ENCODE results near the gene MLXIP. TPM values are rescaled to one million over a fixed set of nuclear protein-coding genes. Genes with fewer than 3 reads are reported as not detected.

The MLXIP gene
- total and polyA plus RNA-seq, 2 experiments from 2014 or later, result 6.4 to 7.4 TPM

DNA sequence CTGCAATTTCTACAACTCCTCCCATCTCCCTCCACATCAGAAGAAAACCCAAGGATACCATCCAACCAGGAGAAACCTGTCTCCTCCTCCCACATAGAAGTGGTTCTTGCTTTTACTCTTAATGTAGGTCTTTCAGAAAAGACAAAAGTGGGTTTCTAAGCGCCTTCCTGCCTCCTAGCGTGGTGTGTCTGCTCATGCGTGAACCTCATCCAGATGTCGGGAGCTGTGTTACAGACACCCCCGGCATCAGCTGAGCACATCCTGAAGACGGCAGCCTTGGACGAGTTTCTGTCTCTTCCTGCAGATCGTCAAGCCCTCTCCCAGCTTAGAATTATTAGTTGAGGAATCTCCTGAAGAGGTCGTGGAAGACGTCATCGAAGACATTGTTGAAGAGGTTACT is 113.9 kb downstream of the MLXIP start:
- Histone ChIP-seq H3K9ac (no peak overlapping the region), H3K4me1 (ENCODE audit: insufficient read depth) (no peaks in the 10 kb centered on the region), H3K27me3 (replicated peaks; ENCODE audit: insufficient read depth) (no peaks in the 10 kb centered on the region), H2AFZ (no peak overlapping the region), H3K79me2 (ENCODE audit: insufficient read depth) (no peaks in the 10 kb centered on the region), H3K9me3 (ENCODE audit: low read depth) (no peaks in the 10 kb centered on the region), H3K4me3 (no peak overlapping the region), H3K9me2 (ENCODE audit: insufficient read depth) (no peaks in the 10 kb centered on the region), H4K20me1 (ENCODE audit: insufficient read depth) (no peaks in the 10 kb centered on the region), H3K36me3 (ENCODE audit: low read depth) (no peaks in the 10 kb centered on the region), H3K4me2 (ENCODE audit: unreplicated experiment) (no peak overlapping the region), H3F3A (ENCODE audit: insufficient read depth) (peaks cover 1% of the 10 kb centered on the region; the same call in 1 of the 2 replicates), H3K27ac (no peak overlapping the region)
- in situ Hi-C loops (cut with MboI), result no loop called here
- WGBS, 2 experiments (ENCODE audit: low coverage in 1 of 2, low lambda C conversion rate in 2 of 2, missing lambda C conversion rate in 2 of 2), result 43 to 44% methylated on average over 11 of the region's 11 CpGs
- TF ChIP-seq EZH2 (IDR thresholded peaks at IDR 0.05; ENCODE audit: insufficient read depth, poor library complexity, severe bottlenecking) (no peak), EZH2phosphoT487 (IDR thresholded peaks at IDR 0.05; ENCODE audit: insufficient read depth, low read depth) (no peak)
- DNase-seq, result no peak

DNA sequence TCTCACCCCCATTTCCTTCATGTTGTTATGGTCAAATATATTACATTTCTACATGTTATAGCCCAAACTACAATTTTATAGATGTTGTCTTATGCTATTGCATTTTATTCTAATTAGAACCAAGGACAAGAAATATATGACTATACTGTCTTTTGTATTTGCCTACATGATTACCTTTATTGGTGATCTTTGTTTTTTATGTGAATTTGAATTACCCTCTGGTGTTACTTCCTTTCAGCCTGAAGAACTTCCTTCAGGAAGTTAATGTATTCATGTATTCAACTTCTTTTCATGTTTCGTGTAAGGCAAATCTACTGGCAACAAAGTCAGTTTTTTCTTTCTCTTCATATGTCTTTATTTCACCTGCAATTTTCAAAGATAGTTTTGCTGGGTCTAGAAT is 116.2 kb downstream of the MLXIP start:
- H3K4me2 ChIP-seq (ENCODE audit: unreplicated experiment), result no peak overlapping the region
- H3K79me2 ChIP-seq (ENCODE audit: insufficient read depth), result no peaks in the 10 kb centered on the region
- no peak overlapping the region for H3K27ac ChIP-seq
- DNase-seq, result no peak
- H3K27me3 ChIP-seq (replicated peaks; ENCODE audit: insufficient read depth), result no peaks in the 10 kb centered on the region
- no peak overlapping the region for H2AFZ ChIP-seq
- in situ Hi-C loops (cut with MboI), result no loop called here
- H3K4me3 ChIP-seq, result no peak overlapping the region
- no peak overlapping the region for H3K9ac ChIP-seq
- no peaks in the 10 kb centered on the region for H3K9me2 ChIP-seq (ENCODE audit: insufficient read depth)
- TF ChIP-seq EZH2phosphoT487 (IDR thresholded peaks at IDR 0.05; ENCODE audit: insufficient read depth, low read depth) (no peak), EZH2 (IDR thresholded peaks at IDR 0.05; ENCODE audit: insufficient read depth, poor library complexity, severe bottlenecking) (no peak)
- H3K9me3 ChIP-seq (ENCODE audit: low read depth), result no peaks in the 10 kb centered on the region
- H3F3A ChIP-seq (ENCODE audit: insufficient read depth), result peaks cover 7% of the 10 kb centered on the region
- H3K36me3 ChIP-seq (ENCODE audit: low read depth), result no peaks in the 10 kb centered on the region
- no peaks in the 10 kb centered on the region for H4K20me1 ChIP-seq (ENCODE audit: insufficient read depth)
- H3K4me1 ChIP-seq (ENCODE audit: insufficient read depth), result peaks cover 8% of the 10 kb centered on the region; the same call in 1 of the 2 replicates
- 57 to 59% methylated on average over 1 of the region's 1 CpG for WGBS, 2 experiments (ENCODE audit: low coverage in 1 of 2, low lambda C conversion rate in 2 of 2, missing lambda C conversion rate in 2 of 2)

DNA sequence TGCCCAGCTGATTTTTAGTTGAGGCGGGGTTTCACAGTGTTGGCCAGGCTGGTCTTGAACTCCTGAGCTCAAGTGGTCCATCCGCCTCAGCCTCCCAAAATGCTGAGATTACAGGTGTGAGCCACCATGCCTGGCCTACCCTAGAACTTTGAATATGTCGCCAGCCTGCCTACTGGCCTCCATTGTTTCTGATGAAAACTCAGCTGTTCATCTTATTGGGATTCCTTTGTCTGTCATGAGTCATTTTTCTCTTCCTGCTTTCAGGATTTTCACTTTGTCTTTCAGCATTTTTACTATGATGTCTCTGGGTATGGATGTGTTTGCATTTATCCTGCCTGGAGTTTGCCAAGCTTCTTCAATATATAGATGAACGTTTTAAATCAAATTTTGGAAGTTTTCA is 116.8 kb downstream of the MLXIP start:
- H2AFZ ChIP-seq, result no peak overlapping the region
- no peak overlapping the region for H3K4me2 ChIP-seq (ENCODE audit: unreplicated experiment)
- no peak overlapping the region for H3K4me3 ChIP-seq
- in situ Hi-C loops (cut with MboI), result no loop called here
- H3K9ac ChIP-seq, result no peak overlapping the region
- WGBS, 2 experiments (ENCODE audit: low coverage in 1 of 2, low lambda C conversion rate in 2 of 2, missing lambda C conversion rate in 2 of 2), result 62 to 69% methylated on average over 4 of the region's 4 CpGs
- no peak for DNase-seq
- no peaks in the 10 kb centered on the region for H3K9me2 ChIP-seq (ENCODE audit: insufficient read depth)
- peaks cover 8% of the 10 kb centered on the region; the same call in 1 of the 2 replicates for H3K4me1 ChIP-seq (ENCODE audit: insufficient read depth)
- no peaks in the 10 kb centered on the region for H4K20me1 ChIP-seq (ENCODE audit: insufficient read depth)
- no peak for TF ChIP-seq EZH2 (IDR thresholded peaks at IDR 0.05; ENCODE audit: insufficient read depth, poor library complexity, severe bottlenecking)
- no peak for TF ChIP-seq EZH2phosphoT487 (IDR thresholded peaks at IDR 0.05; ENCODE audit: insufficient read depth, low read depth)
- no peaks in the 10 kb centered on the region for H3K36me3 ChIP-seq (ENCODE audit: low read depth)
- peaks cover 7% of the 10 kb centered on the region for H3F3A ChIP-seq (ENCODE audit: insufficient read depth)
- no peaks in the 10 kb centered on the region for H3K27me3 ChIP-seq (replicated peaks; ENCODE audit: insufficient read depth)
- H3K79me2 ChIP-seq (ENCODE audit: insufficient read depth), result no peaks in the 10 kb centered on the region
- no peaks in the 10 kb centered on the region for H3K9me3 ChIP-seq (ENCODE audit: low read depth)
- no peak overlapping the region for H3K27ac ChIP-seq

Other genes with a start within 250 kb of the MLXIP start
- not detected in 2 replicates for gene HPD, start 219.9 kb upstream of the MLXIP start, total RNA-seq (2014; rRNA removed; shearing (Covaris generic))
- gene HPD, start 219.9 kb upstream of the MLXIP start, polyA plus RNA-seq (2016; fragmentation: Nextera tagmentation; extraction: Ambion mirVana), result not detected in 2 replicates
- 93.7 and 134 TPM in 2 replicates for gene PSMD9, start 190.0 kb upstream of the MLXIP start, total RNA-seq (2014; rRNA removed; shearing (Covaris generic))
- gene PSMD9, start 190.0 kb upstream of the MLXIP start, polyA plus RNA-seq (2016; fragmentation: Nextera tagmentation; extraction: Ambion mirVana), result 129 and 141 TPM in 2 replicates
- gene CFAP251, start 160.2 kb upstream of the MLXIP start, total RNA-seq (2014; rRNA removed; shearing (Covaris generic)), result 1.6 and 4.4 TPM in 2 replicates
- gene CFAP251, start 160.2 kb upstream of the MLXIP start, polyA plus RNA-seq (2016; fragmentation: Nextera tagmentation; extraction: Ambion mirVana), result 0.46 and 0.58 TPM in 2 replicates
- gene BCL7A, start 56.9 kb upstream of the MLXIP start, total RNA-seq (2014; rRNA removed; shearing (Covaris generic)), result 3.4 and 4.2 TPM in 2 replicates
- 2.7 and 3.0 TPM in 2 replicates for gene BCL7A, start 56.9 kb upstream of the MLXIP start, polyA plus RNA-seq (2016; fragmentation: Nextera tagmentation; extraction: Ambion mirVana)
- not detected in 2 replicates for gene IL31, start 95.5 kb downstream of the MLXIP start, total RNA-seq (2014; rRNA removed; shearing (Covaris generic))
- not detected in 2 replicates for gene IL31, start 95.5 kb downstream of the MLXIP start, polyA plus RNA-seq (2016; fragmentation: Nextera tagmentation; extraction: Ambion mirVana)
- gene LRRC43, start 104.4 kb downstream of the MLXIP start, total RNA-seq (2014; rRNA removed; shearing (Covaris generic)), result 6.4 TPM in 1 of 2 replicates, not detected in the other
- 1.5 and 1.9 TPM in 2 replicates for gene LRRC43, start 104.4 kb downstream of the MLXIP start, polyA plus RNA-seq (2016; fragmentation: Nextera tagmentation; extraction: Ambion mirVana)
- gene B3GNT4, start 125.0 kb downstream of the MLXIP start, total RNA-seq (2014; rRNA removed; shearing (Covaris generic)), result 0.22 TPM in 1 of 2 replicates, not detected in the other
- gene B3GNT4, start 125.0 kb downstream of the MLXIP start, polyA plus RNA-seq (2016; fragmentation: Nextera tagmentation; extraction: Ambion mirVana), result 0.40 and 0.82 TPM in 2 replicates
- gene DIABLO, start 147.3 kb downstream of the MLXIP start, total RNA-seq (2014; rRNA removed; shearing (Covaris generic)), result 45.4 and 50.6 TPM in 2 replicates
- gene DIABLO, start 147.3 kb downstream of the MLXIP start, polyA plus RNA-seq (2016; fragmentation: Nextera tagmentation; extraction: Ambion mirVana), result 66.0 and 67.6 TPM in 2 replicates
- 15.0 and 16.0 TPM in 2 replicates for gene VPS33A, start 187.7 kb downstream of the MLXIP start, total RNA-seq (2014; rRNA removed; shearing (Covaris generic))
- 15.3 and 16.2 TPM in 2 replicates for gene VPS33A, start 187.7 kb downstream of the MLXIP start, polyA plus RNA-seq (2016; fragmentation: Nextera tagmentation; extraction: Ambion mirVana)

Data from GM23248 (cell line).